ENCODE data around the gene BANP. TPM values are rescaled to one million over a fixed set of nuclear protein-coding genes. Genes with fewer than 3 reads are reported as not detected.
"Not testable (repeated sequence)": the region's sequence is repeated elsewhere in the genome, so short reads cannot be mapped to it uniquely, and the experiment has no call there.

The BANP gene, protein sequence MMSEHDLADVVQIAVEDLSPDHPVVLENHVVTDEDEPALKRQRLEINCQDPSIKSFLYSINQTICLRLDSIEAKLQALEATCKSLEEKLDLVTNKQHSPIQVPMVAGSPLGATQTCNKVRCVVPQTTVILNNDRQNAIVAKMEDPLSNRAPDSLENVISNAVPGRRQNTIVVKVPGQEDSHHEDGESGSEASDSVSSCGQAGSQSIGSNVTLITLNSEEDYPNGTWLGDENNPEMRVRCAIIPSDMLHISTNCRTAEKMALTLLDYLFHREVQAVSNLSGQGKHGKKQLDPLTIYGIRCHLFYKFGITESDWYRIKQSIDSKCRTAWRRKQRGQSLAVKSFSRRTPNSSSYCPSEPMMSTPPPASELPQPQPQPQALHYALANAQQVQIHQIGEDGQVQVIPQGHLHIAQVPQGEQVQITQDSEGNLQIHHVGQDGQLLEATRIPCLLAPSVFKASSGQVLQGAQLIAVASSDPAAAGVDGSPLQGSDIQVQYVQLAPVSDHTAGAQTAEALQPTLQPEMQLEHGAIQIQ
- total RNA-seq (ENCODE audit: low replicate concordance): 15.5 and 30.4 TPM in 2 replicates

DNA sequence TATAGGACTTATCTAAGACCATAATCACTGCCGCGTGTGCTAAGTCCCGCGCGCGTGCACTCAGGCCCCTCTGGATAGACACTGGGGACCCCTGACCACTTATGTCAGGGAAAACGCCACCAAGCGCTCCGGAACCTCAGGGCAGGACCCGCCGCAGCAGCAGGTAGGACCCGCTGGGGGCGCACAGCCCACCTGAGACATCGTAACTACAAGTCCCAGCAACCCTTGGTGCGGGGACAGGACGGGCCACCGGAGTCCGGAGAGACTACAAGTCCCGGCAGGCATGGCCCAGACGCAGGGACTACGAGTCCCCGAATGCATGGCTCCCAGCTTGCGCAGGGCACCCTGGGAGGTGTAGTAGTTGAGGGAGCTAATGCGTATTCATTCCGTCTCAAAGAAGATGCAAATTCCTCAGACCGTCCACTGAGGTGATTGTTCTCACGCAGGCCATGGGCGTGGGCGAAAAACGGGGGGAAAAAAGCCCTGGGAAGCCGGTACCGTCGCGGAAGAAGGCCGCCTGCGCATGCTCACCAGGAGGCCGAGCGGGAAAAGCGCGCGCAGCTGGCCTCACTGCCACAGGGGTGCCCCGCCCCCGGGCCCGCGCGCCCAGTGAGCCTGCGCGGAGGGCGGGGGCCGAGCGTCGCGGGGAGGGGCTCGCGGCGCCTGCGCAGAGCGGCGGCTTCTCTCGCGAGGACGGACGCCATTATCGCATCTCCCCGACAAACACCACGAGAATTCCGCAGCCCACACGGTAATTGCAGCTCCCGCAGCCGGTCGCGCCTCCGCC lies at the start of gene BANP:
Gene BANP (plus strand): TSS at position 670 of the 787 bp plus-strand sequence. CDS start 23,682 bp downstream, outside the sequence.
- TF ChIP-seq, protein P1, sequence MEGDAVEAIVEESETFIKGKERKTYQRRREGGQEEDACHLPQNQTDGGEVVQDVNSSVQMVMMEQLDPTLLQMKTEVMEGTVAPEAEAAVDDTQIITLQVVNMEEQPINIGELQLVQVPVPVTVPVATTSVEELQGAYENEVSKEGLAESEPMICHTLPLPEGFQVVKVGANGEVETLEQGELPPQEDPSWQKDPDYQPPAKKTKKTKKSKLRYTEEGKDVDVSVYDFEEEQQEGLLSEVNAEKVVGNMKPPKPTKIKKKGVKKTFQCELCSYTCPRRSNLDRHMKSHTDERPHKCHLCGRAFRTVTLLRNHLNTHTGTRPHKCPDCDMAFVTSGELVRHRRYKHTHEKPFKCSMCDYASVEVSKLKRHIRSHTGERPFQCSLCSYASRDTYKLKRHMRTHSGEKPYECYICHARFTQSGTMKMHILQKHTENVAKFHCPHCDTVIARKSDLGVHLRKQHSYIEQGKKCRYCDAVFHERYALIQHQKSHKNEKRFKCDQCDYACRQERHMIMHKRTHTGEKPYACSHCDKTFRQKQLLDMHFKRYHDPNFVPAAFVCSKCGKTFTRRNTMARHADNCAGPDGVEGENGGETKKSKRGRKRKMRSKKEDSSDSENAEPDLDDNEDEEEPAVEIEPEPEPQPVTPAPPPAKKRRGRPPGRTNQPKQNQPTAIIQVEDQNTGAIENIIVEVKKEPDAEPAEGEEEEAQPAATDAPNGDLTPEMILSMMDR (IDR thresholded peaks at IDR 0.05; ENCODE audit: insufficient read depth, low read length): peak; percentile 53
- peak within 1 kb of the TSS; percentile 85 for H3K4me3 ChIP-seq (ENCODE audit: low read depth, low read length)
- DNase-seq (ENCODE audit: low read depth): peak; percentile 99

DNA sequence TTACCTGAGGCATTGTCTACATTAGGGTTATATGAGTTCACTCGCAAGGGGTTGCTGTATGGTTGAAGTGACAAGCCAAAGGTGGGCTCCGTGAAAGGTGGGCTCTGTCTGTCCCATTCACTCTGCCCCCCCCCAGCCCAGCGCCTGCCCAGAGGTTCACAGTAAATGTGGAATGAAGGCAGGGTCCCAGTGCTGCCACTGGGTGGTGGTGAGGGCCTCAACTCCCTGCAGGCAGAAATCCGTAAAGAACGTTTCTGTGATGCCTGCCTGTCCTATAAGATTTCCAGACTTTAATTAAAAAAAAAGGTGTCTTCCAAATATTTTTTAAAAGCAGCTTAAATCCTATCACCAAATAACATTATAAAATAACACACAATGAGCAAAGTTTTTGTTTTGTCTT lies 46.3 kb upstream of the BANP start:
- not testable (repeated sequence) for H3K4me3 ChIP-seq (ENCODE audit: low read depth, low read length); DNase-seq (ENCODE audit: low read depth)

DNA sequence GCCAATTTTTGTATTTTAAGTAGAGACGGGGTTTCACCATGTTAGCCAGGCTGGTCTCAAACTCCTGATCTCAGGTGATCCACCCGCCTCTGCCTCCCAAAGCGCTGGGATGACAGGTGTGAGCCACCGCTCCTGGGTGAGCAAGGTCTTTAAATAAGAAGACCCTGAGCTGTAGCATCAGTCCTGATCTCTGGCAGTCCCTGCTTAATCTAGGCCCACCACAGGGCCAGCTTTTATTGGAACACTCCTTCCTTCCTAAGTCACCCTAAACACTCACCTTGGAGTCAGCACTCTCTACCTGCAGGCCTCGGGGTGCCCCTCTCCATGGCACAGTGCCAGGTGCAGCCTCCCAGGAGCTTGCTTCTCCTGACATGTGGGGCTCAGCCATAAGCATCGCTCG lies 45.7 kb upstream of the BANP start:
- not testable (repeated sequence) for DNase-seq (ENCODE audit: low read depth); H3K4me3 ChIP-seq (ENCODE audit: low read depth, low read length)

DNA sequence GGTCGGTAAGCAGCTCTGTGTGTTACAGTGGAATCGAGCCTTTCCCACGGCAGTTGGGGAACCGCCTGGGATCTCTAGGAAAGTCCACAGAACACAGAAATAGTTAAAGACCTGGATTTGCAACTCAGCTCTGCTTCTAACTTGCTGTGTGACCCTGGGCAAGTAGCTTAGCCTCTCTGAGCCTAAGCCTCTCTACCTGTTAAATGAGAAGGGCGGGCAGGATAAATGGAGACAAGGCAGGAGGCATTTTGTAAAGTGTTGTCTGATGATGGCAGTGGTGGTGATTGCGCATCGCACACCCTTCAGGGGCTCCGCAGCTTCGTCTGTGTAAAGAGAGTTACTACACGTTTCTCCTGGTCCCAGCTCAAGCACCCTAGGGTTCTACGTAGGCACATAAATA lies 43.1 kb upstream of the BANP start:
- DNase-seq (ENCODE audit: low read depth); H3K4me3 ChIP-seq (ENCODE audit: low read depth, low read length): not testable (repeated sequence)

DNA sequence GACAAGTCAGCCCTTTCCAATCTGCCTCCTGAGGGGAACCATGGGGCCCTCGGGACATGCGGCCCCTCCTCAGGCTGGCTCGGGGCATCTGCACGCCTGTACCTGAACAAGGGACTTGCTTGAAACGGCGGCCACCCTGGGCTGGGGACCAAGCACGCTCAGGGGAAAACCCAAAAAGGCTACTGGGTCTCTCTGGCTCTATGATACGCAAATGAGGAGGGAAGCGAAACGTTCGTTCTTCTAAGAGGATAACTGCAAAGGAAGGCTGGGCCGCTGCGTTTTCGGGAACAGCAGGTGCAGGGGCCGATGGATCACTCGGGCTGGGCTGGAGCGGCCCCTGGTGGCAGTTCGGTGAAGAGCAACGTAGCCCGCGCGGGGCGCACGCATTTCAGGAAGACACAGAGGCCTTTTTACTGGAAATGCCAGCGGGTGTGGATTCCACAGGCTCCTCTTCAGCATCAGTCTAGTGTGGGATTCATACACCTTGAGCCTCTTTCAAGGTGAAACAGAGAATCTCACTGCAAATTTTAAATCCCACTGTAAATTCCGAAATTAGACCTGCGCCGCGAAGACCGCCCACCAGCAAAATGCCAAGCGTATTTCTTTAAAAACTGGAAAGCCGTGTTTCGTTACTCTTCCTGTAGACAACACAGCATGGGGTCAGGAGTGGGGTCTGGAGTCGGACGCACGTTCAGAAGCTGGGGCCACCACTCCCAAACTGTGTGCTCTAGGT lies 41.9 kb upstream of the BANP start:
- not testable (repeated sequence) for H3K4me3 ChIP-seq (ENCODE audit: low read depth, low read length)
- TF ChIP-seq, protein P1 (IDR thresholded peaks at IDR 0.05; ENCODE audit: insufficient read depth, low read length): peak; percentile 87
- peak; percentile 69 for DNase-seq (ENCODE audit: low read depth)

DNA sequence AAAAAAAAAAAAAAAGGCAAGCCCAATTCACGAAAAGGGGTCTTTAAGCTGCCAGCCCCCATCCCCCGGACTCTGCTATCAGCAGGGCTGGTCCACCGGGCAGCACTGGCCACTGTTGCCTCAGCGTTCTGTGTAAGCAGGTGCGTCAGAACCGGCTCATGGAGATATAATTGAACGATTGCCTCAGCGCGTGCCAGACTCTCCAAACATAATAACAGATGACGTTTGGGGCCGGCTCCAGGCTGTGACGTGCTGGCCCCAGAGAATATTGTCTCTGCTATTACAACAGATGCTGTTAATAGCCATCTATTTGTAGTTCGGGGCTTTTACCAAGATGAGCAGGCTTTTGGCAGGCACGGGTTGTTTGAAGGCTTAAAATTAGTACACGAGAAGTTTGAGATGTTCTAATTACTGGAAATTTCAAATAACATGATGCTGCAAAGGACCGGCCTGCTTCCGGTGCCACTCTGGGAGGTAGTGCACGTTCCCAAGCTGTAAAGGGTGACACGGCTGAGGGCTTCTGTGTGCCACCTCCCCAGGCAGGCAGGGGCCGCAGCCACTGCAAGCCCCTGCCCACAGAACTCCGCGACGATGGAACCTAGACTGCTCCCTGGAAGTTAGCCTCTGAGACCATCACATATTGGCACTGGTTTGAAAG lies 40.0 kb upstream of the BANP start:
- peak; percentile 93 for DNase-seq (ENCODE audit: low read depth)

DNA sequence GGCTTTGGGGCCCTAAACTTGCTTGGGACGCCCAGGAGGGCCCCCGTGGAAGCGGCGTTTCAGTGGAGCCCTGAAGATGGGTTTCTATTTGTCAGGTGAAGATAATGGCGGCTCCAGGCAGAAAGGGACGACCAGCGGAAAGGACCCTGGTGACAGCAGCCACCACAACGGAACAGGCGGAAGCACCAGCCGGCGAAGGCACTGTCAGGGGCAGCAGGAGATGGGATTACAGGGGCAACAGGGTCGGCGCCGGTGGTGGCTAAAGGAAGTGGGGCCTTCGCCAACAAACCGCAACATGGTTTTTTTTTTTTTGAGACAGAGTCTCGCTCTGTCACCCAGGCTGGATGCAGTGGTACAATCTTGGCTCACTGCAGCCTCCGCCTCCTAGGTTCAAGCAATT lies 38.5 kb upstream of the BANP start:
- DNase-seq (ENCODE audit: low read depth); H3K4me3 ChIP-seq (ENCODE audit: low read depth, low read length): not testable (repeated sequence)

More for the DNA sequence above, 40.0 kb upstream of the BANP start:
- not testable (repeated sequence) for H3K4me3 ChIP-seq (ENCODE audit: low read depth, low read length)

DNA sequence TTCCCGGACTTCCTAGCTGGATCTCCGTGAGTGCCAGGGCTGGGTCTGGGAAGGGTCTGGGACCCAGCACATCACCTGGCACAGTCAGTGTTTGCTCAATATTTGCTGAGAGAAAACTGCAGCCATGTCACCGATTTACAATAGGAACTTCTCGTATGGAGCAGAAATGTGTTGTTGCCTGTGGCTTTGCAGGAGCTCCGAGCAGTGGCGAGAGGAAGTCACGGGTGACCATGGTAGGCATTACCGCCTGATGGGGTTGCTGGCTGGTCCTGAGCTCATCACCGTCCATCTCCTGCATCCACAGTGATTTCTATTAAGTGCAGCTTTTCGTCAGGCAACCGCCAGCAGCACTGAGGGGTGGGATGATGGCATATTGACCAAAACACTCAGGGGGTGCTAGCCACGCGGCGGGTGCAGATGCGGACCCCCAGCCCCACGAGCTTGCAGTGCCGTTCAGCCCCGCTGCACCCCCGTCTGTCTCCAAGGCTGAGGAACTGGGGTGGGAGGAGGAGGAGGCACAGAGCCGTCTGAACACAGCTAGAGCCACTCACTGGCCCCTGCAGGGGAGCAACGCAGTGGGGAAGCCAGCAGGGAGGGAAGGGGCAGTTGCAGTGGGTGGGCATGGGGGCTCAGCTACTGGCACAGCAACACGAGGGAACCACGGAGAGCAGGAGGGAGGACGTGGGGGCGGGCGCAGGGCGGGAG lies 37.1 kb upstream of the BANP start:
- not testable (repeated sequence) for H3K4me3 ChIP-seq (ENCODE audit: low read depth, low read length); DNase-seq (ENCODE audit: low read depth)

DNA sequence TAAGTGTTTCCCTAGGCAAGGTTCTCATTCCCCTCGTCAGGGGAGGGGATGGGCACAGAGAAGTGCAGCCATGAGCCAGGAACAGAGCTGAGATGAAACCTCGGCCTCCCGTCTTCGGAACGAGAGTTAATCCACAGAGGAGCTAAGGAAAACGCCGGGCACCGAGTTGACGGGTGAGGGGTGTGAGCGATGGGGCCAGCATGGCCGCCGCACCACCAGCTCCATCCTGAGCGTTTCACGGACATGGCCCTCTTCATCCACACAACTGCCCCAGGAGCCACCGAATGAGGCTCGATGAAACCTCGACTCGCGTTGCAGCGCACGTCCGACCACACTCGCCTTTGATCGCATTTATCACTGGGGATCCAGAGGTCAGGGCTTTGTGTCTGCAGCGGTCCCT lies 36.4 kb upstream of the BANP start:
- no peak for DNase-seq (ENCODE audit: low read depth)
- TF ChIP-seq, protein P1 (IDR thresholded peaks at IDR 0.05; ENCODE audit: insufficient read depth, low read length): no peak
- H3K4me3 ChIP-seq (ENCODE audit: low read depth, low read length): no peak overlapping the region

All from fibroblast of the aortic adventitia (primary cell).